Kasumi-1 (cell line): Measurements from ENCODE around the gene COX6B1.
"Not testable (repeated sequence)": the region's sequence is repeated elsewhere in the genome, so short reads cannot be mapped to it uniquely, and the experiment has no call there.

Source experiments
- DNase-seq, 2 experiments: peaks; one replicate each; lab custom pipeline; 2025; lab: John Stamatoyannopoulos, UW

COX6B1 gene

DNA sequence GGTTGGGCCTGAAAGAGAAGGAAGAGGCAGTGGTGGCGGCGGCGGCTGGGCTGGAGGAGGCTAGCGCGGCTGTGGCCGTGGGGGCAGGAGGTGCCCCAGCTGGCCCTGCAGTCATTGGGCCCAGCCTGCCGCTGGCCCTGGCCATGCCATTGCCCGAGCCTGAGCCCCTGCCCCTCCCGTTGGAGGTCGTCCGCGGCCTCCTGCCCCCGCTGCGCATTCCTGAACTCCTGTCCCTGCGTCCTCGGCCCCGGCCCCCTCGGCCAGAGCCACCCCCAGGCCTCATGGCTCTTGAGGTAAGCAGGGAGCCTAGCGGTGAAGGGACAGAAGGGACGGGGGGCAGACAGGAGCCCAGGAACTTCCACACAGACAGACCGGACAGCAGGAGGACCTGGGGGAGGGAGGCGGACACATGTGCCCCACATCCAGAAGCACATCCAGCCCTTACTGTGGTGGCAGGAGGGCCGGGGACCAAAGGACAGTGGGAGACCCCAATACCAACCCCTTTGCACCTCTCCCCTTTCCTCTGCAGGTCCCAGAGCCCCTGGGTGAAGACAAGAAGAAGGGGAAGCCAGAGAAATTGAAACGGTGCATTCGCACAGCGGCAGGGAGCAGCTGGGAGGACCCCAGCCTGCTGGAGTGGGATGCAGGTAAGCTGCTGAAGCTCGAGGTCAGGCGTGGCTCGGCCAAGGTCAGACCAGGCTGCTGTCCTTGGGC is 14.2 kb upstream of the COX6B1 start:
- DNase-seq: no peak

DNA sequence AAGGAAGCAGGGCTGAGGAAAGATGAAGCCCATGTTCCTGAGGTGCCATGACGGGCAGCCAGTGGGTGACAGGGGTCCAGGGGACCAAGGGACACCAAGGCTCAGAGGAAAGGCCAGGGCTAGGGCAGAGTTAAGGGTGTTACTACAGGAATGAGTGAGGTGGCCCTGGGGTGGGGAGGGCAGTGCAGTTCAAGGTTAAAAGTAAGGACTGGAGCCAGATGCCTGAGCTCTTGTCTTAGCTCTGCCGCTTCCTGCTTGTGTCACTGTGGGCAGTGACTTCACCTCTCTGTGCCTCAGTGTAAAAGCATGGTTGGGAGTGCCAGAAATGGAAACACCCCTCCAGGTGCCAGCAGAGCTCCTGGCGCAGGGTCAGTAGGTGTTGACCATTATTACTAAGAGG is 11.5 kb upstream of the COX6B1 start:
- DNase-seq: no peak

DNA sequence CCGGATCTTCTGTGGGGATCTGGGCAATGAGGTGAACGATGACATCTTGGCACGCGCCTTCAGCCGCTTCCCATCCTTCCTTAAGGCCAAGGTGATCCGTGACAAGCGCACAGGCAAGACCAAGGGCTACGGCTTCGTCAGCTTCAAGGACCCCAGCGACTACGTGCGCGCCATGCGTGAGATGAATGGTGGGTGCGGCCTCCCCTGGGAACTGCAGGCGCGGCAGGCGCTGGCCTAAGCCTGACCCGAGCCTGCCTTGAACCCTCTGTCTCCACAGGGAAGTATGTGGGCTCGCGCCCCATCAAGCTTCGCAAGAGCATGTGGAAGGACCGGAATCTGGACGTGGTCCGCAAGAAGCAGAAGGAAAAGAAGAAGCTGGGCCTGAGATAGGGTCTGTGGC is 11.0 kb upstream of the COX6B1 start:
- no peak for DNase-seq

DNA sequence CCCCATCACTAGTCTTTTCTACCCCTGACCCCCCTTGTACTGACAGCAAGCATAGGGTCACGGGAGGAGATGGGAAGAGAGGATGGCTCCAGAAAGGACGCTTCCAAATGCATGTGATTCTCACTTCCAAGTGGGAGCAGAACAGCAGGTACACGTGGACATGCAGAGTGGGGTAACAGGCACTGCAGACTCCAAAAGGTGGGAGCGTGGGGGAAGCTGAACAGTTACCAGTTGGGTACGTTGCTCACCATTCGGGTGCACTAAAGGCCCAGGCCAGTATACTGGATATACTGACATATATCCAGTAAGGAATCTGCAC is 8.8 kb upstream of the COX6B1 start:
- no peak for DNase-seq

DNA sequence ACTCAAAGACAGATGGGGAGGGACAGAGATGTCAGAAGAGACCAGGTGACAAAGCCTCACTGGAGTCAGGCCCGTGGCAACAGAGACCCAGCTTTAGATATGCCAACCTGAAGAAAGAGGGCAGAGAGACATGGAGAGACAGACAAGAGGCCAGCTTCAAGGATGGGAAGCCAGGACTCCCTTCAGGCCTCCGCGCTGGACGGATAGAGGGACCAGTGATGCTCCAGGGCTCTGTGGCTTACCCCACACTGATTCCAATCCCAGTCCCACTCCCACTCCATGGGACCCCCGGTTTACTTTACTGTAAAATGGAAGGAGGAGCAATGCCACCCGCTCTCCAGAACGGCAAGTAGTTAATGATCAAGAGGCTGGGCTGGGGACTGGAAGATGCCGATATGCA is 8.3 kb upstream of the COX6B1 start:
- no peak for DNase-seq

DNA sequence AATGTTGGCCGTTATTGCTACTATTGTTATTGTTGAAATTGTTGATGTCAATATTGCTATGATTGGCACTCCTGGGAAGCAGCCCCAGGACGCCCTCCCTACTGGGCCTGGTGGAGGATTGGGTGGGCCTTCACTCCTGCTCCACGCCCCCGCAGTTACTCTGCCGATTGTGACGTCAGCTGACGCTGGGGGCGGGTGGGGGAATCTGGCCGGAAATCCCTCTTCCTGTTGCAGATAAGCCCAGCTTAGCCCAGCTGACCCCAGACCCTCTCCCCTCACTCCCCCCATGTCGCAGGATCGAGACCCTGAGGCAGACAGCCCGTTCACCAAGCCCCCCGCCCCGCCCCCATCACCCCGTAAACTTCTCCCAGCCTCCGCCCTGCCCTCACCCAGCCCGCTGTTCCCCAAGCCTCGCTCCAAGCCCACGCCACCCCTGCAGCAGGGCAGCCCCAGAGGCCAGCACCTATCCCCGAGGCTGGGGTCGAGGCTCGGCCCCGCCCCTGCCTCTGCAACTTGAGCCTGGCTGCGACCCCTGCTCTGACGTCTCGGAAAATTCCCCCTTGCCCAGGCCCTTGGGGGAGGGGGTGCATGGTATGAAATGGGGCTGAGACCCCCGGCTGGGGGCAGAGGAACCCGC is 6.5 kb upstream of the COX6B1 start, which contains the start of gene ETV2:
Gene ETV2, plus strand, starts transcription at position 231 of the 637 bp plus-strand sequence. CDS start 716 bp downstream, outside the sequence.
- no peak for DNase-seq

DNA sequence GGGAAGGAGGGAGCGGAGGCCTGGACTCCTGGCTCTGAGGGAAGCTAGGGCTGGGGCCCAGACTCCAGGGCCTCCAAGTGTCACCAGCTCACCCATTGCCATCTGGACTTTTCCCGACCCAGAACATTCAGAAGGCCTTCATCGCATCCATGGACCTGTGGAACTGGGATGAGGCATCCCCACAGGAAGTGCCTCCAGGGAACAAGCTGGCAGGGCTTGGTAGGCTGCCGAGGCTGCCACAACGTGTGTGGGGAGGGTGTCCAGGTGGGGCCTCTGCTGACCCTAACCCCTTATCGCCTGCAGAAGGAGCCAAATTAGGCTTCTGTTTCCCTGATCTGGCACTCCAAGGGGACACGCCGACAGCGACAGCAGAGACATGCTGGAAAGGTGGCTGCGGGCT is 5.8 kb upstream of the COX6B1 start:
- no peak for DNase-seq

DNA sequence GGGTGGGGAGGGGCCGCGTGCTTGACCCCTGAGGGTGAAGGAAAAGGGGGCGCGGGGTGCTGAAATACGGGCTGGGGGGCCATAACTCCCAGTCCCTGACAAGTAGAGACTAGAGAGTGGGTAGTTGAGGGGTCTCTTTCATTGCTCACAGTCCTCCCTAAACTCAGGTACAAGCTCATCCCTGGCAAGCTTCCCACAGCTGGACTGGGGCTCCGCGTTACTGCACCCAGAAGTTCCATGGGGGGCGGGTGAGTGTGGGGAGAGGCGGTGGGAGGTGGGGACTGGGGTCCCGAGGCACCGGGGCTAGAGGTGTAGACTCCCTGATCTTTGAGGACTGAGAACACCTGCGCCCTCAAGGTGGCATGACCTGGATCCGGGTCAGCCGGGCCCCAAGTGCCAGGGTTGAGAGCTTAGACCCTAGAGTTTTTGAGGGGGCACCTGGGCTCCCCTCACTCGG is 5.3 kb upstream of the COX6B1 start:
- DNase-seq: no peak

DNA sequence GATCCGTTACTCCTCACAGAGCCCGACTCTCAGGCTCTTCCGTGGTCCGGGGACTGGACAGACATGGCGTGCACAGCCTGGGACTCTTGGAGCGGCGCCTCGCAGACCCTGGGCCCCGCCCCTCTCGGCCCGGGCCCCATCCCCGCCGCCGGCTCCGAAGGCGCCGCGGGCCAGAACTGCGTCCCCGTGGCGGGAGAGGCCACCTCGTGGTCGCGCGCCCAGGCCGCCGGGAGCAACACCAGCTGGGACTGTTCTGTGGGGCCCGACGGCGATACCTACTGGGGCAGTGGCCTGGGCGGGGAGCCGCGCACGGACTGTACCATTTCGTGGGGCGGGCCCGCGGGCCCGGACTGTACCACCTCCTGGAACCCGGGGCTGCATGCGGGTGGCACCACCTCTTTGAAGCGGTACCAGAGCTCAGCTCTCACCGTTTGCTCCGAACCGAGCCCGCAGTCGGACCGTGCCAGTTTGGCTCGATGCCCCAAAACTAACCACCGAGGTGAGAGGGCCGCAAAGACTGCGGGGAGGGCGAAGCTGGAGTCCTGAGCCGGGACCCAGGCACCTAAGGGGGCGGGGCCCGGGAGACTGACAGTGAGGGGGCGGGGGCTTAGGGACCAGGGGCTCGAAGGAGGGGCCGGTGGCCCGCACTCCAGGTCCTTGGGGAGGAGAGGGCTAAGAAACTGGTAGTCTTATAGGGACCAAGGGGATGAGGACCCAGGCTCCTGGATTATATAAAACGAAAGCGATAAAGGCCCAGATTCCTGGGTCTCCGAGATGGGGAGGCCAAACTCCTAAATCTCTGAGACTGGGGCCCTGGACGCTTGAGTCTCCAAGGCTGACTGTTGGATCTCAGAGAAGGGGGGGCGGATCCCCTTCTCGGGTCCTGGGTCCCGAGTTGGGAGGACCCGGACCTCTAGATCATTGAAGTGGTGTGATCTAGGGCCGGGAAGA is 4.6 kb upstream of the COX6B1 start:
- DNase-seq: peak; percentile 73 to 79

DNA sequence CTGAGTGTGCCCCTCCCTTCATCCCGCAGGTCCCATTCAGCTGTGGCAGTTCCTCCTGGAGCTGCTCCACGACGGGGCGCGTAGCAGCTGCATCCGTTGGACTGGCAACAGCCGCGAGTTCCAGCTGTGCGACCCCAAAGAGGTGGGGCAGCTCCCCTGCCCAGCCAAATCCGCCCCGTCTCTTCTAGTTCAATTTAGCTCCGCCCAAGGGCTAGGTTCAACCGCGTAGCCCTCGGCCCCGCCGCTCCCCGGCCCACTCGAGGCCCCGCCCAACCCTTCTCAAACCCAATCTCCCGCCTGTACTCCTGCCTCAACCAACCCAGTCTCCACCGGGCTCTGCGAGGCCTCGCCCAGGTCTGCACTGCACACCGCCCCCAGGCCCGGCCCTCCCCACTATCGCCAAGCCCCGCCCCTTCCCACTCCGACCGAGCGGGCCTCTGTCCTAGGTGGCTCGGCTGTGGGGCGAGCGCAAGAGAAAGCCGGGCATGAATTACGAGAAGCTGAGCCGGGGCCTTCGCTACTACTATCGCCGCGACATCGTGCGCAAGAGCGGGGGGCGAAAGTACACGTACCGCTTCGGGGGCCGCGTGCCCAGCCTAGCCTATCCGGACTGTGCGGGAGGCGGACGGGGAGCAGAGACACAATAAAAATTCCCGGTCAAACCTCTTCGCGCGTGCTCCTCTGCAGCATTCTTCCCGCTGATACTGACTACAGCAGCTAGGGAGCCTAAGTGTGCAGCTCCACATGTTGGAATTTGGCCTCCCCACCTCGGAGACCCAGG is 3.7 kb upstream of the COX6B1 start:
- peak; percentile 97 for DNase-seq

DNA sequence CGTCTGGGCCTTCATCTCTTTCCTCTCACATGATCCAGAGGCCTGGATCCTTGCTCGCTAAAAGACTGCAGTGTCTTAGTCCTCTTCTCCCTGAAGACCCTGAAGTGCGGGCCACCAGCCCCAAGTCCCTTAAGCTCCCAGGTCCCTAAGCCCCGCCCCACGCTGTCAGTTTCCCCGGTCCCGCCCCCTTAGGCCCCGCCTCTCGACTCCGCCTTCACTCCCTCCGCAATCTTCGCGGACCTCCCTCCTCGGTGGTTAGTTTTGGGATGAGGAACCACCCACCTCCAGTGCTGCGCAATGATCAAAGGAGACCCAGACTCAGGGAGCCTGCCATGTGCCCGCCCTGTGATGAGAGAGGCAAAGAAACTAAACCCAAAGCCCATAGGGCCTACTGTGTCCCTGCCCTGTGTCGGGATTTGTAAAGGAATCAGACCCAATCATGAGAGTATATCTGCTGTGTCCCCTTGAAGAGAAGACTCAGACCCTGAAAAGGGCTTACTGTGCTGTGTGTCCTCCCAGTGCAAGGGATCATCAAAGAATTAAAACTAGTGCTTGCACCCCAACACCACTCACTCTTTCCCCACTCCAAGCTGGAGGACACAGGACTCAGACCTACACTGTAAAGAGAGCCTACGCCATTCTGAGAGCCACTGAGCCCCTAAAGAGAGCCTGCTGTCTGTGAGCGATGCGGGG is 3.0 kb upstream of the COX6B1 start:
- DNase-seq: peak; percentile 78 to 79

DNA sequence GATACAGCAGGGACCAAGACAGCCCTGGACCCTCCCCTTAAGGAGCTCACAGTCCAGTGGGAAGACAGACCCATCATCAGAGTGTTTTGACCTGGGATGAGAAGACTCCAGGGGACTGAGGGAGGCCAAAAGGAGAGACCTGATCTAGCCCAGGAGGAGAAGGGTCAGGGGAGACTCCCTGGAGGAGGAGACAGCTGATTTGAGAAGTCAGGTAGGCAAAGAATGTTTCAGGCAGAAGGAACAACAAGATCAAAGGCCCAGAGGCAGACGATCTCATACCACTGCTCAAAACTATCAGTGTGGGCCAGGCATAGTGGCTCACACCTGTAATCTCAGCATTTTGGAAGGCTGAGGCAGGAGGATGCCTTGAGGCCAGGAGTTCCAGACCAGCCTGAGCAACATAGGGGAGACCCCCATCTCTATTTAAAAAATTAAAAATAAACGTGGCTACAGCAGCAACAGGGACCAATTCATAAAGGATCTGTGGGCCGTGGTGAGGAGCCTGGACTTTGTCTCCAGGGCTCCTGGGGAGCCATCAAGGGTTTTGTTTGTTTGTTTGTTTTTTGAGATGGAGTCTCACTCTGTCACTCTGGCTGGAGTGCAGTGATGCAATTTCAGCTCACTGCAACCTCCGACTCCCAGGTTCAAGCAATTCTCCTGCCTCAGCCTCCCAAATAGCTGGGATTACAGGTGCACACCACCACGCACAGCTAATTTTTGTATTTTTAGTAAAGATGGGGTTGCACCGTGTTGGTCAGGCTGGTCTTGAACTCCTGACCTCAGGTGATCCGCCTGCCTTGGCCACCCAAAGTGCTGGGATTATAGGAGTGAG is 2.2 kb upstream of the COX6B1 start:
- no peak for DNase-seq

DNA sequence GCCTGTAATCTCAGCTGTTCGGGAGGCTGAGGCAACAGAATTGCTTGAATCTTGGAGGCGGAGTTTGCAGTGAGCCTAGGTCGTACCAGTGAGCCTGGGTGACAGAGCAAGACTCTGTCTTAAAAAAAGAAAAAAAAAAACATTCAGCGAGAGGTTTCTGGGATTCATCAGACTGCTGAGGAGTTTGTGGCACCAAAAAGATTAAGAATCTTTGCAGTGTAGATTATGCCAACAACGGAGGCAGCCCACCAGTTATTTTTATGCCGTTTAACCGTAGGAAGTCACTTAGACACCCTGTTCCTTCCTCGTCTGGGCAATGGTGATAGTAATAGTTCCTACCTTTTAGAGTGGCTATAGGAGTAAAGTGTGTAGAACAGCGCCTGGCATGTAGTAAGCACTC is 2.5 kb downstream of the COX6B1 start:
- peak in 1 of 2 experiments; percentile 4 for DNase-seq

DNA sequence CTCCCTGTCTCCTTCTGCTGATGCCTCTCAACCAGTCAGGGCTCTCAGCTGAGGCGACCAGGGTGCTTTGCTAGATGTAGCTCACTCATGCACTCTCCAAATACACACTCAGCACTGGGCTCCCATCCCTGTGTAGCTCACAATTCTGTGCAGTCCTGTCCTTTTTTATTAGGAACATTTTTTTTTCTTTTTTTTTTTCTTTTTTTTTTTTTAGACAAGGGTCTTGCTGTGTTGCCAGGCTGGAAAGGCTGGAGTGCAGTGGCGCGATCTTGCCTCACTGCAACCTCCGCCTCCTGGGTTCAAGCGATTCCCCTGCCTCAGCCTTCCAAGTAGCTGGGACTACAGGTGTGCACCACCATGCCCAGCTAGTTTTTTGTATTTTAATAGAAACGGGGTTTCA is 6.7 kb downstream of the COX6B1 start:
- DNase-seq: not testable (repeated sequence)

DNA sequence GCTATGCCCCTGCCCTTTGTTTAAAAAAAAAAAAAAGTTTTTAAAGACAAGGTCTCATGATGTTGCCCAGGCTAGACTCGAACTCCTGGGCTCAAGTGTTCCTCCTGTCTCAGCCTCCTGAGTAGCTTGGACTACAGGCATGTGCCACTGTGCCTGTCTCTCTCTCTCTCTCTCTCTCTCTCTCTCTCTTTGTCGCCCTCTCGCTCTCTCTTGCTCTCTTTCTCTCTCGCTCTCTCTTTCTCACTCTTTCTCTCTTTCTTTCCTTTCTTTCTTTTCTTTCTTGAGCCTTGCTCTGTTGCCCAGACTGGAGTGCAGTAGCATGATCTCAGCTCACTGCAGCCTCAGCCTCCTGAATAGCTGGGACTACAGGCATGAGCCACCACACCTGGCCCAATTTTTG is 7.5 kb downstream of the COX6B1 start:
- no peak for DNase-seq

DNA sequence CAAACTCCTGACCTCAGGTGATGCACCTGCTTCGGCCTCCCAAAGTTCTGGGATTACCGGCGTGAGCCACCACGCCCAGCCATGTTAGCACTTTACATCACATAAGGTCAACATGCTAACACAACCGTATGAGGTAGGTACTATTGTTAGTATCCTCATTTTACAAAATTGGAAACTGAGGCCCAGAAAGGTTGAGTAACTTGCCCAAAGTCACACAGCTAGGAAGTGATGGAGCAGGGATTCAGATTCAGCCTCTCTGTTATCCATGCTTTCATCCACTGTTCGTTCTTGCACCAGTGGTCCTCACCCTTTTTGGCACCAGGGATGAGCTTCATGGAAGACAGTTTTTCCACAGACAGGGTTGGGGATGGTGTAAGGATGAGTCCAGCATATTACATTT is 8.6 kb downstream of the COX6B1 start:
- DNase-seq: no peak

DNA sequence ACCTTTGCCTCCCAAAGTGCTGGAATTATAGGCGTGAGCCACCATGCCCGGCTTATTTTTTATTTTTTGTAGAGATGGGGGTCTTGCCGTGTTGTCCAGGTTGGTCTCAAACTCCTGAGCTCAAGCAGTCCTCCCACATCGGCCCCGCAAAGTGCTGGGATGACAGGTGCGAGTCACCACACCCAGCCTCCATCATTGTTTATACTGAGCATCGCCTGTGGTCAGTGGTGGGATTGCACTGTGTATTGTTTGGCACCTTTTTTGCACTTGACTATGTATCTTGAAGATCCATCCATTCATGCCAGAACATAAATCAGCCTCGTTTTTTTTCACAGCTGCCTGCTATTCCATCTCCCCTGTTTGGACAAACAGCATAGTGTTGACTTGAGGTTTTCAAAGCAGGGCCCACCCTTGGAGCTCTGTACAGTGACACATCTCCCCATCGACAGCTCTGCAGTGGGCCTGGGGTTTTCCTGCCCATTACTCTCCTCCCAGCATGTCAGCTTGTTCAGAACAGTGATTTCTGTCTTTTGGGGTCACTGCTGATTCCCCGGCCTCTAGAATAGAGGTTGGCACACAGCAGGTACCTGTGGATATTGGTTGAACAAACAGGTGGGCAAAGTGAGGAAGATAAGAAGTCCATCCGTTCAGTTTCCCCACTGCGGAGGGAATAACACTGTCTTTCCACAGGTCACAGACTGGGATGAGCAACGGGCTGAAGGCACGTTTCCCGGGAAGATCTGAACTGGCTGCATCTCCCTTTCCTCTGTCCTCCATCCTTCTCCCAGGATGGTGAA is 10.0 kb downstream of the COX6B1 start:
- no peak for DNase-seq

DNA sequence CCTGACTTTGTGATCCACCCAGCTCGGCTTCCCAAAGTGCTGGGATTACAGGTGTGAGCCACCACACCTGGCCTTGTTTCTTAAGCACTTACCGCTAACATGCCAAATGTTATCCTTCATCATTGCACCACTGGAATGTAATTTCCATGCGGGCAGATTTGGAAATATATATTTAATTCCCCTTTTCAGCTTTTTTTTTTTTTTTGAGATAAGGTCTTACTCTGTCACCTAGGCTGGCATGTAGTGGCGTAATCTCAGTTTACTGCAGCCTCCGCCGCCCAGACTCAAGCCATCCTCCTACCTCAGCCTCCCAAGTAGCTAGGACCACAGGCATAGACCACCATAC is 13.8 kb downstream of the COX6B1 start:
- DNase-seq: no peak

DNA sequence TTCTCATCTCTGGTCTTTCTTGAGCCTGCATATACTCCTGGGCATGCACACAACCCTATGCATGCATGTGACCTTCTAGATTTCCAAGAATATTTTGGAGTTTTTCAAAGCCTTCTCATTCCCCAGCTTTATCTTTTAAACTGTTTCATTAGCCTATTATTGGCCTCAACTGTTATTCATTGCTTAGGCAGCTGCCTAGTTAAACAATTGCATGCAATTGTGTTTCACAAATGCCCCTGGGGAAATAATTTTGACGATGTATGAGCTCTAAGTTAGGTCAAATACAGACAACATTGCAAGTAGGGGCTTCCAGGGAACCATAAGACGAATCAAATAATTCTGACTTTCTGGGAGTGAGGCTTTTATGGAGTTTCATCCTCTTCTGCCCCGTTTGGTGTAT is 15.9 kb downstream of the COX6B1 start:
- DNase-seq: no peak

DNA sequence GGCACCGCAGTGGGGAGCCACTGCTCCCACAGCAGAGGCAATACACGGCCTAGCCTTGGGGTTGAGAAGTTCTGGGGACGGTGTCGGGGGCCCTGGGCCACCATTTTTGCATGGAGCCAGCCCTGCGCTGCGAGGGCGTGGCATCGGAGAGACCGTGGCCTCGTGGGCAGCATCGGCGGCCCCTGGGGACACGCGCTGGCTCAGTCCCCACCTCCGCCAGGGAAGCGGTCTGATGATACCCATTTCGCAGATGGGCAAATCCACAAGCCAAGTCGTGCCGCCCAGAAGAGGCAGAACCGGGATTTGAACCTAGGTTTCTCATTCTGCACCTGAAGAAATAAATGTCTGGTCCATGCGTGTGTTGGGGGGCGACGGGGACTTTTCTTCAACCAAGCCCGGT is 17.0 kb downstream of the COX6B1 start:
- DNase-seq: no peak
